Measurements from ENCODE around the gene HOXD3. TPM values are rescaled to one million over a fixed set of nuclear protein-coding genes. Genes with fewer than 3 reads are reported as not detected.

The HOXD3 gene
- total and polyA plus RNA-seq, 4 donors, result 0.07 to 2.5 (median 0.64) TPM

DNA sequence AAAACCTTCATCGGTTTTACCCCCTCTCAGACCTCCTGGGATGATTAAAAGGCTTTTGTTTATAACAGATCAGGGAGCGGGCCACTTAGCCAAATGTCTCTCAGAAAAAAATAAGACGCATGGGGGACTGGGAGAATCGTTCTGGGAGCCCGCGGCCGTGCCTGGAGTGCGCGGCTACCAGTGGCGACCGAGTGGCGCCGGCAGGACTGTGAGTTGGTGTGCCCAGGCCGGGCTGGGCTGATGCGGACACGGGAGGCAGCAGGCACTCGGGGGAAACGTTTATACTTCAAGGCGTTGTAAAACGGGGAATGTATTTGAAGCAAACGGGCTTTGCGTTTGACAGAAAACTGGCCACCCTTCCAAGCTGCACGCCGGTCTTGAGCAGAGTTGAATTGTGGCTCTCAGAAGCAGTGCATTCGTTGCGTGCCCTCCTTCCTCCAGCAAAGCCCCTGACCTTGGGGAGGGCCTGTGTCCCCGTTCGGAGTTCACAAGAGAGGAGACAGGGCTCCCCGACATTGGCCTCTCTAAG is 45.2 kb upstream of the HOXD3 start:
- peaks cover 34 to 94% (median 90%) of the 10 kb centered on the region in 3 donors for H3K27me3 ChIP-seq (ENCODE audit: control insufficient read depth in 3 of 3, insufficient read depth in 3 of 3, low read length in 2 of 3)
- TF ChIP-seq, protein P1, sequence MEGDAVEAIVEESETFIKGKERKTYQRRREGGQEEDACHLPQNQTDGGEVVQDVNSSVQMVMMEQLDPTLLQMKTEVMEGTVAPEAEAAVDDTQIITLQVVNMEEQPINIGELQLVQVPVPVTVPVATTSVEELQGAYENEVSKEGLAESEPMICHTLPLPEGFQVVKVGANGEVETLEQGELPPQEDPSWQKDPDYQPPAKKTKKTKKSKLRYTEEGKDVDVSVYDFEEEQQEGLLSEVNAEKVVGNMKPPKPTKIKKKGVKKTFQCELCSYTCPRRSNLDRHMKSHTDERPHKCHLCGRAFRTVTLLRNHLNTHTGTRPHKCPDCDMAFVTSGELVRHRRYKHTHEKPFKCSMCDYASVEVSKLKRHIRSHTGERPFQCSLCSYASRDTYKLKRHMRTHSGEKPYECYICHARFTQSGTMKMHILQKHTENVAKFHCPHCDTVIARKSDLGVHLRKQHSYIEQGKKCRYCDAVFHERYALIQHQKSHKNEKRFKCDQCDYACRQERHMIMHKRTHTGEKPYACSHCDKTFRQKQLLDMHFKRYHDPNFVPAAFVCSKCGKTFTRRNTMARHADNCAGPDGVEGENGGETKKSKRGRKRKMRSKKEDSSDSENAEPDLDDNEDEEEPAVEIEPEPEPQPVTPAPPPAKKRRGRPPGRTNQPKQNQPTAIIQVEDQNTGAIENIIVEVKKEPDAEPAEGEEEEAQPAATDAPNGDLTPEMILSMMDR (IDR thresholded peaks at IDR 0.05; ENCODE audit: control extremely low read depth, extremely low read depth), result no peak
- H3K9me3 ChIP-seq (ENCODE audit: control insufficient read depth in 4 of 4, insufficient read depth in 3 of 4, low read length in 3 of 4), result peaks cover 0 to 19% (median 0%) of the 10 kb centered on the region in 4 donors
- ATAC-seq (ENCODE audit: insufficient read depth, low FRiP score) (no peak), DNase-seq (no peak)
- WGBS, 2 donors, result 4 to 8% methylated on average over 29 of the region's 29 CpGs
- H3K27ac ChIP-seq (ENCODE audit: low read depth in 1 of 2, low read length in 1 of 2), result no peak overlapping the region
- H3K9ac ChIP-seq (ENCODE audit: insufficient read depth in 1 of 2, low read length in 2 of 2), result no peak overlapping the region
- peaks cover 0 to 12% (median 0%) of the 10 kb centered on the region in 5 donors for H3K4me1 ChIP-seq (ENCODE audit: control insufficient read depth in 5 of 5, insufficient read depth in 5 of 5, low read length in 5 of 5)
- no peak overlapping the region for H3K4me3 ChIP-seq
- no peaks in the 10 kb centered on the region for H3K36me3 ChIP-seq (ENCODE audit: control insufficient read depth in 4 of 4, insufficient read depth in 4 of 4, low read length in 4 of 4)

DNA sequence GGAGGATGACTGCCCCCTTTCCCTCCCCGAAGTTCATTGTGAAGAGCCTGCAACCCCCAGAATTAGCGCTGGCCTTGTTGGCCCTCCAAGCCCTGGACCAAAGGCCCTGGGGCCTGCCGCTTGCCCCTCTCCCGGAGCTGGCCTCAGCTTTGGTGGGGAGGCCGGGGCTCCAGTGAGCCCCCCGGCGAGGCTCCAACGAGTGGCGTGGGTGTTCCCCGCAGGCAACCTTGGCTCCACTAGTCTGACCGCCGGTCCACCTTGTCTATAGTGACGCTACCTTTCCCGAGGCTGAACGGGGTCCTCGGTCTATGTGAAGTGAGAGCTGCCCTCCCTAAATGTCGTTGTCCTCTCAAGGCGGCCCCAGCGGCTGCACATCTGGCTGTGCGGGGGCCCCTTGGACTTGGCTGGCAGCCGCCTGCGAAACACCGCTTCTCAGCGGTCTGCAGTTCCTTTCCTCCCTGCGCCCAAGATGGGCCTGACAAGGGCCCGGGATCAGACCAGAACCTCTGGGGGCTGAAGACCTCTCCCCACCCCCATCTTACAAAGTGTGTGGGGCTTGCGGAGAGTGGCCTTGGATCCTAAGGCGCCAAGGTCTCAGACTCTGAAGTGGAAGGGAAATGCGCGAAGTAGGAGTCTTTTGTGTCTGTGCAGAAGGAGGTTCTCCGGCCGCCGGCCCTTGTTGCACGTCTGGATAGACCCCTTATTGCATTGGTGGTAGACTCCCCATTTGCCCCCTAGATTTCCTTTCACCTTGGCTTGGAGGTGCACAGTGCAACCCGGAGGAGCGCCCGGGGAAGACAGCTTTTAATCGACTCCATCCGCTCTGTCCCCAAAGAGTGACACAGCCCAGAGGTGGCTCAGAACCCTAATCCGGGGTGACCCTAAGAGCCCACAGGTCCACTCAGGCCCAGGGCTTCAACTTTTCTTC is 44.5 kb upstream of the HOXD3 start:
- 5 to 10% methylated on average over 39 to 40 of the region's 40 CpGs for WGBS, 2 donors
- Histone ChIP-seq H3K27ac (ENCODE audit: low read depth in 1 of 2, low read length in 1 of 2) (no peak overlapping the region), H3K9me3 (ENCODE audit: control insufficient read depth in 4 of 4, insufficient read depth in 3 of 4, low read length in 3 of 4) (peaks cover 0 to 19% (median 0%) of the 10 kb centered on the region in 4 donors), H3K4me3 (no peak overlapping the region), H3K27me3 (ENCODE audit: control insufficient read depth in 3 of 3, insufficient read depth in 3 of 3, low read length in 2 of 3) (peaks cover 35 to 97% (median 93%) of the 10 kb centered on the region in 3 donors), H3K4me1 (ENCODE audit: control insufficient read depth in 5 of 5, insufficient read depth in 5 of 5, low read length in 5 of 5) (peaks cover 0 to 7% (median 0%) of the 10 kb centered on the region in 5 donors), H3K9ac (ENCODE audit: insufficient read depth in 1 of 2, low read length in 2 of 2) (no peak overlapping the region), H3K36me3 (ENCODE audit: control insufficient read depth in 4 of 4, insufficient read depth in 4 of 4, low read length in 4 of 4) (no peaks in the 10 kb centered on the region)
- TF ChIP-seq, protein P1 (IDR thresholded peaks at IDR 0.05; ENCODE audit: control extremely low read depth, extremely low read depth), result no peak
- ATAC-seq (ENCODE audit: insufficient read depth, low FRiP score), result no peak
- DNase-seq, result no peak

DNA sequence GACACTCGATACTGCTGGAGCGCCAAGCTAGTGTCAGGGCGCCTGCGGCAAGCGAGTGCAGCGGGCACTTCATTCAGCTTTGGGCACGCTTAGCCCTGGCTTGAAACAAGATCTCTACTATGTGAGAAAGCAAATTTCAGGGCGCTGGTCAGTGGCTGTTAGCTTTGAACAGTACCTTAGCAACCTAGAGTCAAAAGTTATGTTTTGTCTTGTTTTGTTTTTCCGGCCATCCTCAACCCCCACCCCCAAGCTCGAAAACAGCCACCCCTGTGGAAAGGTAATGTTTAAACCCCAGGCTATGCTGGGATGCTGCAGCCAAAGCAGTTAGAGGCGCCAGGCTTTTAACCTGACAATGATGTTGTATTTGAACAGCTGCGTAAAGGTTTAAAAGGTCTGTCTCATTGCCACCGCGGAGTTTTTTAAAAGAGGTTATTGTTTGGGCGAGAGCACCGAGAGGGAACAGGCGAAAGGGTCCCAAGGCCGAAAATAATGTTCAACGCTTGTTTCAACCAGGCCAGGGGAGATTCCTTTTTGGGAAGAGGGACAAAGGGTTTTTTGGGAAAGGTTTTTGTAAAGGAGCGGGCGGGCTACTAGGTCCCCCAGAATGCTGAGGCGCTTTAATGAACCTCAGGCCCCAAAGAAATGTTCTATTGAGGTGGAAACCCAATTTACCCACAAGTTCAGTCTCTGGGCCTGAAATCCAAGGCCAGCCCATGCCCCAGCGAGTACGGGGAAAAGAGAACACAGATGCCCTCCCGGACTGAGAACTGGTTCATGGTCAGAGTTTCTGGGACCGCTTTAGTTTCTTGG is 42.8 kb upstream of the HOXD3 start:
- no peak for ATAC-seq (ENCODE audit: insufficient read depth, low FRiP score)
- H3K9ac ChIP-seq (ENCODE audit: insufficient read depth in 1 of 2, low read length in 2 of 2), result no peak overlapping the region
- peaks cover 0 to 22% (median 0%) of the 10 kb centered on the region in 4 donors for H3K9me3 ChIP-seq (ENCODE audit: control insufficient read depth in 4 of 4, insufficient read depth in 3 of 4, low read length in 3 of 4)
- peaks cover 0 to 6% (median 0%) of the 10 kb centered on the region in 5 donors for H3K4me1 ChIP-seq (ENCODE audit: control insufficient read depth in 5 of 5, insufficient read depth in 5 of 5, low read length in 5 of 5)
- H3K27me3 ChIP-seq (ENCODE audit: control insufficient read depth in 3 of 3, insufficient read depth in 3 of 3, low read length in 2 of 3), result peaks cover 43 to 99% (median 98%) of the 10 kb centered on the region in 3 donors
- no peak for DNase-seq
- TF ChIP-seq, protein P1 (IDR thresholded peaks at IDR 0.05; ENCODE audit: control extremely low read depth, extremely low read depth), result no peak
- 9 to 11% methylated on average over 26 of the region's 26 CpGs for WGBS, 2 donors
- H3K4me3 ChIP-seq, result no peak overlapping the region
- H3K27ac ChIP-seq (ENCODE audit: low read depth in 1 of 2, low read length in 1 of 2), result no peak overlapping the region
- no peaks in the 10 kb centered on the region for H3K36me3 ChIP-seq (ENCODE audit: control insufficient read depth in 4 of 4, insufficient read depth in 4 of 4, low read length in 4 of 4)

Measured in lung (tissue), 12 donors.